ENCODE results near the gene CLASP1.

GRCh38 chr2:121368836-121369235, 280.4 kb downstream of the CLASP1 start:
- TF ChIP-seq POLR2A (IDR thresholded peaks at IDR 0.05) (no peak), CTCF (IDR thresholded peaks at IDR 0.05) (no peak)
